Smooth muscle cell (in vitro differentiated cells): ENCODE data around the gene HBE1. TPM values are rescaled to one million over a fixed set of nuclear protein-coding genes. Genes with fewer than 3 reads are reported as not detected.

Experiments
- DNase-seq: peaks from one replicate; lab custom pipeline; 2025; ENCODE audit not compliant: unreplicated experiment; lab: John Stamatoyannopoulos, UW
- H2AFZ ChIP-seq: fragments of 200-600 bp; sonication (generic); 2 replicates; pipeline ENCODE4 v1.6.0; 2016; ENCODE audit warnings: antibody characterized with exemption, low read depth, mild to moderate bottlenecking
- H3F3A ChIP-seq: fragments of 200-600 bp; sonication (generic); 2 replicates; pipeline ENCODE4 v1.6.0; 2017; ENCODE audit warnings: antibody characterized with exemption, low read depth
- H3K27ac ChIP-seq: fragments of 200-600 bp; sonication (generic); 2 replicates; pipeline ENCODE4 v1.5.1; 2016; ENCODE audit warnings: low read depth, mild to moderate bottlenecking
- H3K27me3 ChIP-seq: fragments of 200-600 bp; sonication (generic); 2 replicates; pipeline ENCODE4 v1.6.1; 2016; ENCODE audit warnings: low read depth, mild to moderate bottlenecking
- H3K36me3 ChIP-seq: fragments of 200-600 bp; sonication (generic); 2 replicates; pipeline ENCODE4 v1.5.1; 2016; ENCODE audit warnings: low read depth
- H3K4me1 ChIP-seq: fragments of 200-600 bp; sonication (generic); 2 replicates; pipeline ENCODE4 v1.5.1; 2016; ENCODE audit warnings: low read depth
- H3K4me2 ChIP-seq: fragments of 200-600 bp; sonication (generic); 2 replicates; pipeline ENCODE4 v1.6.0; 2016; ENCODE audit warnings: mild to moderate bottlenecking
- H3K4me3 ChIP-seq: fragments of 200-600 bp; sonication (generic); 2 replicates; pipeline ENCODE4 v1.5.1; 2016; ENCODE audit warnings: mild to moderate bottlenecking
- H3K79me2 ChIP-seq: fragments of 200-600 bp; sonication (generic); 2 replicates; pipeline ENCODE4 v1.6.0; 2016; ENCODE audit warnings: low read depth, mild to moderate bottlenecking
- H3K9ac ChIP-seq: fragments of 200-600 bp; sonication (generic); 2 replicates; pipeline ENCODE4 v1.6.0; 2016; ENCODE audit warnings: low read depth
- H3K9me3 ChIP-seq: fragments of 200-600 bp; sonication (generic); replicated peaks from 2 replicates; pipeline ENCODE4 v1.5.1; 2016; ENCODE audit warnings: low read depth
- H4K20me1 ChIP-seq: fragments of 200-600 bp; sonication (generic); 2 replicates; pipeline ENCODE4 v1.6.0; 2016; ENCODE audit warnings: low read depth
- CTCF ChIP-seq: fragments of 200-600 bp; sonication (generic); IDR thresholded peaks from 2 replicates; pipeline ENCODE4 v1.5.1; 2017; ENCODE audit warnings: borderline replicate concordance, mild to moderate bottlenecking, antibody characterized with exemption; ENCODE audit not compliant: insufficient read depth, poor library complexity, severe bottlenecking
- WGBS: methylation state at CpG from one replicate; pipeline ENCODE4 v1.1.7; 2016; ENCODE audit warnings: low lambda C conversion rate; 5-methylcytosine and 5-hydroxymethylcytosine counted together
- polyA plus RNA-seq: library from polyadenylated mRNA; unstranded; fragments of >200 nt; fragmentation: Nextera tagmentation; extraction: Ambion mirVana; gene quantifications from 2 replicates; pipeline ENCODE4 v1.2.1, GENCODE V29; 2016
- total RNA-seq: library from RNA; depleted of rRNA; stranded (reverse); fragments of >200 nt; gene quantifications from 2 replicates; pipeline ENCODE4 v1.2.3, GENCODE V29; 2014

The HBE1 gene
- total and polyA plus RNA-seq, 2 experiments from 2014 or later = not detected

GRCh38 chr11:5288906-5289550, 19.3 kb upstream of the HBE1 start:
- Histone ChIP-seq H4K20me1 (no peaks in the 10 kb centered on the region), H3F3A (no peaks in the 10 kb centered on the region), H3K9me3 (no peaks in the 10 kb centered on the region), H3K4me2 (no peak overlapping the region), H3K4me1 (no peaks in the 10 kb centered on the region), H3K27me3 (no peaks in the 10 kb centered on the region), H3K79me2 (no peaks in the 10 kb centered on the region), H3K9ac (no peak overlapping the region), H3K4me3 (no peak overlapping the region), H2AFZ (no peak overlapping the region), H3K27ac (peak overlapping the region; percentile 10), H3K36me3 (no peaks in the 10 kb centered on the region)
- no peak for TF ChIP-seq CTCF
- 72% methylated on average over 6 of the region's 6 CpGs for WGBS
- no peak for DNase-seq

- 71% methylated on average over 7 of the region's 7 CpGs for WGBS
- no peak overlapping the region for H3K4me2 ChIP-seq
- H3K9ac ChIP-seq = no peak overlapping the region
- H3K9me3 ChIP-seq = no peaks in the 10 kb centered on the region
- H2AFZ ChIP-seq = no peak overlapping the region
- no peak for DNase-seq
- no peak overlapping the region for H3K27ac ChIP-seq
- no peak overlapping the region for H3K4me3 ChIP-seq
- H4K20me1 ChIP-seq = no peaks in the 10 kb centered on the region
- H3K79me2 ChIP-seq = no peaks in the 10 kb centered on the region
- no peak for TF ChIP-seq CTCF
- no peaks in the 10 kb centered on the region for H3K4me1 ChIP-seq
- H3F3A ChIP-seq = no peaks in the 10 kb centered on the region
- H3K36me3 ChIP-seq = no peaks in the 10 kb centered on the region
- no peaks in the 10 kb centered on the region for H3K27me3 ChIP-seq
Measured at GRCh38 chr11:5288108-5288905, 18.6 kb upstream of the HBE1 start.

- no peak overlapping the region for H2AFZ ChIP-seq
- H3K36me3 ChIP-seq = no peaks in the 10 kb centered on the region
- no peaks in the 10 kb centered on the region for H4K20me1 ChIP-seq
- H3F3A ChIP-seq = no peaks in the 10 kb centered on the region
- no peak overlapping the region for H3K27ac ChIP-seq
- H3K4me1 ChIP-seq = no peaks in the 10 kb centered on the region
- TF ChIP-seq CTCF = no peak
- WGBS = 75% methylated on average over 3 of the region's 3 CpGs
- H3K27me3 ChIP-seq = no peaks in the 10 kb centered on the region
- no peaks in the 10 kb centered on the region for H3K79me2 ChIP-seq
- H3K9me3 ChIP-seq = no peaks in the 10 kb centered on the region
- no peak overlapping the region for H3K4me3 ChIP-seq
- no peak overlapping the region for H3K4me2 ChIP-seq
- no peak for DNase-seq
- H3K9ac ChIP-seq = no peak overlapping the region
Measured at GRCh38 chr11:5286901-5287300, 17.2 kb upstream of the HBE1 start.
